Stimulated activated CD8-positive, alpha-beta memory T cell treated with anti-CD3 and anti-CD28 coated beads, Interleukin-12 subunit alpha, Interleukin-12 subunit beta, amount 100 ng/mL, for 4 hours (primary cell): ENCODE measurements around the gene IGSF5.
"Not testable (repeated sequence)": the region's sequence is repeated elsewhere in the genome, so short reads cannot be mapped to it uniquely, and the experiment has no call there.

ENCODE experiments used
- DNase-seq: peaks from one replicate; pipeline ENCODE4 v3.0.0-alpha.2; 2020; ENCODE audit warnings: low read depth

IGSF5 gene

GRCh38 chr21:39738566-39738965 lies 6.4 kb upstream of the IGSF5 start:
- DNase-seq, result no peak

GRCh38 chr21:39739531-39739930 lies 5.5 kb upstream of the IGSF5 start:
- not testable (repeated sequence) for DNase-seq

DNA sequence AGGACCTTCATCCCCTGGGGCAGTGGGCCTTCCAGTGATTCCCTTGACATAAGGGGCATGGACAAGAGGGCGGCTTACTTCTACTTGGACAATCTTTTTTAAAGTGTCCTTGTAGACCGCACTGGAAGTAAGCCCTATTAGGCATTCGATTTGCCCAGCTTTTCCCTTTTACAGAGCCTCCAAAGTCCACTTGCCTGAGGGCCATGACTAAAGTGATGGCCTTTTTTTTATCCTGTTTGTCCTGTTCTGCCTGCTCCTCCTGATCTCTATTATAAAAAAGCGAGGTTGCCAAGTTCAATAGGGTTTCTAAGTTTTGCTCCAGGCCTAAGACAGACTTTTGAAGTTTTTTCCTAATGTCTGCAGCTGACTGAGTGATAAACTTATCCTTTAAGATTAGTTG lies 2.4 kb upstream of the IGSF5 start:
- not testable (repeated sequence) for DNase-seq

DNA sequence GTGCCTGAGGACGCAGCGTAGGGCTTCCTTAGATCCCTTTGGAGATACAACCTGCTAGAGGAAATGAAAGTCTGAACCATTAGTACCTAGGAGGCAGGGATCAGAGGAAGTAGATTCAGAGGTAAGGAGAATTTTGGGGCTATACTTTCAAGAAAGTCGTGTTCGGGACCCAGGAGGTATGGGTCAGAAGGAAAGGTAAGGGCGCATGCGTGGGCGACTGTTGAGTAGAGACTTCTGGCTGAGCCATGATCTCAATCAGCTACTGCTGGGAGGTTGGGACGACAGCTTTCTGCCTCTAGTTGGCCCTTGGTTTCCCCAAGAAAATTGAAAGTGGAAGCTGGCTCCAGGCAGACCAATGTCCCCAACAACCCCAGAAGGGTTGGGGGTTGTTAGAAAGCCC lies 349 bp downstream of the IGSF5 start:
- not testable (repeated sequence) for DNase-seq

DNA sequence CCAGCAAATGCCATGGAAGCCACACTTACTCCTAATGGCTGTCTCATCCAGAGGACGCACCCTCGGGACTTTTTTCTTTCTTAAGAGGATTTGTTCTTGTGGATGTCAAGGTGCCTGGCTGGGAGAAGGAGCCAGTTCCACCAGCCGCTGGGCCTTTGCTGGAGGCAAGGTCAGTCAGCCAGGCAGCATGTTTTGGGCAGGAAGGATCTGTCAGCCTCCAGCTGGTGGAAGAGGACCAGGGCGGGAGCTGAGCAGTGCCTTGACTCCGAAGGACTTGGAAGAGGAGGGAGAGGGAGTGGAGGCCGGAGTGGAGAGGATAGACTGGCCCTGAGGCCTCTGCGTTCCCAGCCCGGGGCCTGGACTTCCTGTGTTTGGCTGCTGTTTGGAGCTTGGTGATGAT lies 5.7 kb downstream of the IGSF5 start:
- DNase-seq, result no peak

GRCh38 chr21:39754811-39755210 lies 9.8 kb downstream of the IGSF5 start:
- no peak for DNase-seq

- no peak for DNase-seq
These were observed 11.3 kb downstream of the IGSF5 start for GRCh38 chr21:39756285-39756684.

GRCh38 chr21:39763272-39763970 lies 18.4 kb downstream of the IGSF5 start:
- no peak for DNase-seq

GRCh38 chr21:39774227-39774626 lies 29.2 kb downstream of the IGSF5 start:
- no peak for DNase-seq

DNA sequence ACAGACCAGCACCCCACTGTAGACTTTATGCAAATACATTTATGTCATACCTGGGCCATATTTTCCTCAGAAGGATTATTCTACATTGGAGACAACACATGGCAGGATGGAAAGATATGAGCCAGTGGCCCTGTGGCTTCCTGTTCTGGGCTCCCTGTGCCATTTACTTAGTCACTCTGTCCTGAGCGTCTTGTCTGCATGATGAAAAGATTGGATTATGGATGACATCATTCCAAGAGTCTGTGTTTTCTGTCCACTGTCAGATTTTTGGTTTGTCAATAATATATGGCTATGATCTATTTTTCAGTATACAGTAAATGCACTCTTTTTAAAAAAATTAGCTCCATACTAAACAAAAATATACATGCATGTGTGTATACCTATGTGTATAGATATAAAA lies 30.8 kb downstream of the IGSF5 start:
- DNase-seq, result no peak

- no peak for DNase-seq
These were observed 31.6 kb downstream of the IGSF5 start for GRCh38 chr21:39776589-39776988.

- DNase-seq, result no peak
These were observed 36.3 kb downstream of the IGSF5 start for GRCh38 chr21:39781331-39781730.

DNA sequence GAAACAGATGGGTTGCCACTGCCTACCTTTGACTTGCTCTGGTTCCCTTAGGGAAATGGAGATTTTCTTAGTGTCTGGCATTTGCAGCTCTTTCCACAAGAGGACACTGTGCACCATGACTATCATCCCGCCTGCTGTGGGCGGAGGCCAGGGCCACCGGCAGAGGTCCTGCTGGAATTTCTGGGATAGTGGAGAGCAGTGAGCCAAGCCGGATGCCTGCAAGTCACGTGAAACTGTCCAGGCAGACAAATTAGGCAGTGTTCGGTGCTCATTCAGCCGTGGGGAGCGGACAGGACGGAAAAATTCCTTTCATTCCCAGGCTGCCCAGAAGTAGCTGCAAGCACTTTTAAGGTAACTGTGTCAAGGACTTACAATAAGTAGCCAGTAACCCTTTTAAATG lies 43.4 kb downstream of the IGSF5 start:
- DNase-seq, result no peak

DNA sequence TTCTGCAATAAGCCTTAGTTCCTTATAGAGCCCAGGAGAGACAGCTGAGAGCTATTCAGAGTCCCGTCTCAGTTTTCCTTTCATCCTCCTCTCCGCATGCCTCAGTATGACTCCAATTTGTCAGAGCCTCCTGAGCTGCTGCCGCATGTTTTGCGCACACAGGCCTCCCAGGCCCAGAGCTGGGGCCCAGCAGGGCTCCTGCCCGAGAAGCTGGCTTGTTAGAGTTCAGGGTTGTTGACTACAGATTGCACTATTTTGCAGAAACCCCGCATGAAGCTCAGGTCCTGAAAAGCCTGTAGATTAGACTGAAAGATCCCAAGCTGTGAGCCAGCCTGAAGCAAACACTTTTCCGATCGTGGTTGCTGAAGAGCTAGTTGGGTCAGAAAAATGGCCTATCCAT lies 51.5 kb downstream of the IGSF5 start:
- DNase-seq, result no peak

DNA sequence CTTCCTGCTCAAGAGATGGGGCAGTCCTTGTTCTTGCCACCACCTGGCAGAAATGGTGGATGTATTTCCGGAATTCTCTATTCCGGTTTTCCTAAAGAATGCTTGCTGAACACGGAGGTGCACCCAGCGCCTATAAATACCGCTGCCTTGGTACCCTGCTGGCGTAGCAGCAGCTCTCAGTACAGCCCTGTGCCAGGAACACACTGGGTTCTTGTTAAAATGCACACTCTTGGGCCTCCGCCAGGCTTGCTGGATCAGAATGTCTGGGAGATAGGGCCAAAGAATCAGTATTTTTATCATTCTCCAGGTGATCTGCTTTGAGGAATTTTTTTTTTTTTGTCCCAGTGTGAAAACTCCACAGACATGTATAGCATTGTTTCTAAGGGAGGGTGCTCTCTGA lies 54.2 kb downstream of the IGSF5 start:
- no peak for DNase-seq

DNA sequence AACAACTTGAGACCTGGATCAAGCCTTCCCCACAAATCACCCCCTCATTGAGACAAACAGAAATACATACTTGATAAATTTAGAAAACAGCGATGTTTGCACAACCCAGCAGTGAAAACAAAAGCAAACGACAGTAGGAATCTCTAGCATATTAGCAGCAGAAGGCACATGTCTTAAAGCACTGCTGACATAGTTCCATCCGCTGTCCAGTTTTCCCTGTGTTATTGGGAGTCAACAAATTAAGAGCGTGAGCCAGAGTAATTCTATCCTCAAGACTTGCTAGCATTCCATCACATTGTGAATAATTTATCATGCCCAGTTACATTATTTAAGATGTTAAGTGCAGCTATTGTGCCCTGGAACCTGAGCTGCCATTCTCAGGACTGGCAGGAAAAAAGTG lies 55.3 kb downstream of the IGSF5 start:
- no peak for DNase-seq

DNA sequence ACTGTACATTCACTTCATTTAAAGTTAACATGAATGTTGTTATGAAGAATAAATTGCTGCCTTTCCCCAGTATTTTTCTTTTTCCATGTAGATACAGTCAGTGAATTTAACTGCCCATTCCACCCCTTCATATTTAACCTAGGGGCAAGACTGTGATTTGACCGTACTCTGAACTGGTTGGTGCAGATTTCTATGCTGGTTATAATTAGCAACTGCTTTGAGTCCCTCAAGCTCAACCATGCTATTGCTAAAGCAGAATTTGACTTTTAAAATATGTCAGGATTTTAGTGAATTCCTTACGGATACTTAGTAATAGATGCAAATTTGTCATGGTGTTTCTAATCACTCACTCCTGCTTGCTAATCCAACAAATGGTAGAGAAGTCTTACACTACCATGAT lies 57.2 kb downstream of the IGSF5 start:
- no peak for DNase-seq

- DNase-seq, result no peak
These were observed 58.4 kb downstream of the IGSF5 start for GRCh38 chr21:39803393-39803792.

DNA sequence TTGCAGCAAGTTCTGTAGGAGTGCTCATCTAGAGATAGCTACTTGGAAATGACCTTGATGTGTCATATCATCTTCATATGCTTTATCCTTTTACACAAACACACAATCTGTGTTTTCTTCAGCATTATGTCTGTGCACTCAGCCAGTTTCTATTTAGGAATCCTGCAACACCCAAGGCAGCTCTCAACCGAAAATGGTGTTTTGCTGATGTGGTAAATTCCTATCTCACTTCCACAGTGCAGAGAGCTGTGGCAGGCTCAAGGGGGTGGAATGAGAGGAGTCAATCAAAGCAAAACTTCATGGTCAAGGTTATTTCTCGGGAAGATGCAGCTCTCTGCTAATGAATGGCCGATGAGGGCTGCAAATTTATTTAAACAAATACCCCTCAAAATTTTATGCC lies 59.3 kb downstream of the IGSF5 start:
- no peak for DNase-seq

DNA sequence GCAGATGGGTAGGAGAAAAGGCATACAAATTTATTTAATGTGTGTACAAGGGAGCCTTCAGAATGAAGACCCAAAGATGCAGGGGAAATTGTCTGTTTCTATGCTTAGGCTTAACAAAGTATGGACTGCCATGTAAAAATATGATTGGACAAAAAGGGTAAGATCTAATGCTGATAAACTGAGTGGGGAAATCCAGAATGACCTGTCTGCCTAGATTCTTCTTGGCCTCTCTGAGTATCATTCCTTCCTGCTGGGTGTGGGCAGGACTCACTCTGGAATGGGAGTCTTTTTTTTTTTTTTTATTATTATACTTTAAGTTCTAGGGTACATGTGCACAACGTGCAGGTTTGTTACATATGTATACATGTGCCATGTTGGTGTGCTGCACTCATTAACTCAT lies 61.0 kb downstream of the IGSF5 start:
- DNase-seq, result no peak

DNA sequence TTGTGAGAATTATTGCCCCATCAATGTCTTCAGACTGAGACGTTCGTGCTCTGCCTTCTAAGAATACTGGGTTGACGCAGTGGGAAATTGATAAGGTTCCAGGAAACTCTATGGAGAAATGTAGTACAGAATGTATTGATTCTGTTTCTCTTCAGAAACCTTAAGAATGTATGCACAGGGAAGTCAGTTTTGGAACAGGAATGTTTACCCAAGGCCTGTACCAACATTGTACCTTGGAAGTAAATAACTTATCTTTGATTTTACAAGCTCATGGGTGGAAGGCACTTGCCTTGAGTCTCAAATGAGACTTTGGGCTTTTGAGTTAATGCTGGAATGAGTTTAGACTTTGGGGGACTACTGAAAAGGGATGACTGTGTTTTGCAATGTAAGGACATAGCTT lies 62.8 kb downstream of the IGSF5 start:
- no peak for DNase-seq

GRCh38 chr21:39809936-39810335 lies 65.0 kb downstream of the IGSF5 start:
- no peak for DNase-seq

DNA sequence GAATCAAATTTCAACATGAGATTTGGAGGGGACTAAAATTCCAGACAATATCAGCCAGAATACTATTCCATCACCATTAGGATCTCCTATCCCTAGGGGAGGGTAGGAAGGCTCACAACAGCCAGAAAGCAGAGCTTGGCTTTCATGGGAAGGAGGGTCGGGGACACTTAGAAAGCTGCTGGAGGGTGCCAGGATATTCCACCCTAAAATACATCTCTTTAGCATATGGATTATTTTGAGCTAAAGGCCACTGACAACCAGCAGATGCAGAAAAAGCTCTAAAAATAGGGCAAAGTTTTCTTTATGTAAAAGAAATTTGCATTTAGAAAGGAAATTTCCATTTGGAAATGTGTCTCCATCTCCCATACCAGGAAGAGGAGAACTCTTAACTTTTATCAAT lies 68.0 kb downstream of the IGSF5 start:
- no peak for DNase-seq

DNA sequence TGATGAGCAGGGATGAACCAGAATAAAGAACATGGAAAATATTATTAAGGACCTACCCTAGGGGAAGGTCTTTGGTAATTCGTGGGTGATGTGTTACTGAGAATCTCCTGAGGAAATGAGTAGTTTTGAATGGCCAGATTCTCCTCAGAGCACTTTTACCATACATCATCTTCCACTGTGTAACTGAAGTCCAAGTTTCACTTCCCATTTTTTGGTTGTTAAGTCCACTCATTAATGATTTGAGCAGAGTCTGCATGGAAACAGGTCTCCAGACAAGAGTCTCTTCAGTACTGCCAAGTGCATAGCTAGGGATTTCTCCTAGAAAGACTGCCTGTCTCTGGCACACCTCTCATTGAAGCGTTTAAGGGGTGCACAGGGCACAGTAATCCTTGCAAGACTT lies 73.6 kb downstream of the IGSF5 start:
- DNase-seq, result no peak

- no peak for DNase-seq
These were observed 77.1 kb downstream of the IGSF5 start for GRCh38 chr21:39822042-39822441.
